Fibroblast of villous mesenchyme (primary cell): Measurements from ENCODE around the gene CCN5. TPM values are rescaled to one million over a fixed set of nuclear protein-coding genes. Genes with fewer than 3 reads are reported as not detected.
A peak's percentile ranks its signal among the peaks of the same experiment; 100 is the strongest.

Source experiments
- DNase-seq: peaks from one replicate; pipeline ENCODE4 v3.0.0-alpha.2; 2010; ENCODE audit warnings: low read depth
- H3K4me3 ChIP-seq: 2 replicates; pipeline ENCODE4 v1.5.1; 2011; ENCODE audit warnings: low read depth, mild to moderate bottlenecking, low read length
- CTCF ChIP-seq: IDR thresholded peaks from 2 replicates; pipeline ENCODE4 v1.5.1; 2012; ENCODE audit warnings: low read depth, mild to moderate bottlenecking, low read length; ENCODE audit not compliant: insufficient read depth
- total RNA-seq: library from RNA; depleted of rRNA; stranded (reverse); fragments of >200 nt; gene quantifications from 2 replicates; pipeline ENCODE4 v1.2.3, GENCODE V29; 2012

The CCN5 gene
- total RNA-seq, 1 donor = 1.7 TPM

GRCh38 chr20:44730441-44730840, 15.3 kb downstream of the CCN5 start:
- no peak overlapping the region for H3K4me3 ChIP-seq
- TF ChIP-seq CTCF = no peak
- DNase-seq = peak; percentile 88

GRCh38 chr20:44731657-44732056, 16.5 kb downstream of the CCN5 start:
- no peak overlapping the region for H3K4me3 ChIP-seq
- DNase-seq = no peak
- no peak for TF ChIP-seq CTCF

GRCh38 chr20:44732327-44732726, 17.2 kb downstream of the CCN5 start:
- TF ChIP-seq CTCF = no peak
- no peak for DNase-seq
- no peak overlapping the region for H3K4me3 ChIP-seq

GRCh38 chr20:44733341-44734069, 18.3 kb downstream of the CCN5 start:
- DNase-seq = peak; percentile 77
- no peak overlapping the region for H3K4me3 ChIP-seq
- TF ChIP-seq CTCF = peak; percentile 98

- no peak overlapping the region for H3K4me3 ChIP-seq
- peak; percentile 75 for DNase-seq
- TF ChIP-seq CTCF = peak; percentile 36
Measured at GRCh38 chr20:44734938-44735337, 19.8 kb downstream of the CCN5 start.

- TF ChIP-seq CTCF = no peak
- DNase-seq = no peak
- H3K4me3 ChIP-seq = no peak overlapping the region
Measured at GRCh38 chr20:44735816-44736169, 20.6 kb downstream of the CCN5 start.
